Liver (tissue), 9 donors: ENCODE data around the gene CABP5. TPM values are rescaled to one million over a fixed set of nuclear protein-coding genes. Genes with fewer than 3 reads are reported as not detected.

Source experiments
- DNase-seq: peaks from one replicate; pipeline ENCODE4 v3.0.0-alpha.2; 2017; ENCODE audit warnings: low spot score
- H3K27ac ChIP-seq, 2 donors: one replicate each; pipeline ENCODE4 v1.7.0; 2013; ENCODE audit warnings: inconsistent platforms in 2 of 2, low read length in 2 of 2, control low read depth in 1 of 2, low read depth in 1 of 2, mild to moderate bottlenecking in 1 of 2
- H3K27me3 ChIP-seq, 4 donors: one replicate each; pipeline versions ENCODE4 v1.6.1 to v1.7.0; 2013; ENCODE audit warnings: low read length in 3 of 4, inconsistent platforms in 1 of 4, mild to moderate bottlenecking in 1 of 4, moderate library complexity in 1 of 4; ENCODE audit not compliant: control insufficient read depth in 4 of 4, insufficient read depth in 4 of 4
- H3K36me3 ChIP-seq, 4 donors: one replicate each; pipeline versions ENCODE4 v1.6.1 to v1.7.0; 2013; ENCODE audit warnings: low read length in 3 of 4, mild to moderate bottlenecking in 3 of 4, low read depth in 1 of 4, moderate library complexity in 1 of 4; ENCODE audit not compliant: control insufficient read depth in 4 of 4, insufficient read depth in 3 of 4
- H3K4me1 ChIP-seq, 4 donors: one replicate each; pipeline versions ENCODE4 v1.6.1 to v1.7.0; 2013; ENCODE audit warnings: low read length in 3 of 4, mild to moderate bottlenecking in 3 of 4, moderate library complexity in 1 of 4; ENCODE audit not compliant: control insufficient read depth in 4 of 4, insufficient read depth in 4 of 4
- H3K4me3 ChIP-seq, 3 donors: one replicate each; pipeline versions ENCODE4 v1.6.1 to v1.7.0; 2013; ENCODE audit warnings: low read length in 3 of 3, control low read depth in 1 of 3, low read depth in 1 of 3, mild to moderate bottlenecking in 1 of 3
- H3K9ac ChIP-seq, 2 donors: one replicate each; pipeline ENCODE4 v1.7.0; 2013; ENCODE audit warnings: low read length in 2 of 2, mild to moderate bottlenecking in 2 of 2, moderate library complexity in 2 of 2, control low read depth in 1 of 2, low read depth in 1 of 2
- H3K9me3 ChIP-seq, 4 donors: one replicate each; pipeline versions ENCODE4 v1.6.1 to v1.7.0; 2013; ENCODE audit warnings: low read length in 3 of 4; ENCODE audit not compliant: control insufficient read depth in 4 of 4
- EGR1 ChIP-seq, 2 donors: IDR thresholded peaks; 2 replicates each; pipeline ENCODE4 v1.6.1; 2016 to 2018; ENCODE audit warnings: antibody characterized with exemption in 2 of 2, low read depth in 2 of 2
- FOXA1 ChIP-seq: IDR thresholded peaks from 2 replicates; pipeline ENCODE4 v1.6.1; 2016; ENCODE audit warnings: antibody characterized with exemption
- FOXA2 ChIP-seq: IDR thresholded peaks from 2 replicates; pipeline ENCODE4 v1.6.1; 2016; ENCODE audit warnings: antibody characterized with exemption
- GABPA ChIP-seq, 2 donors: IDR thresholded peaks in 1 of 2; conservative IDR thresholded peaks in 1 of 2; 2 replicates each; pipeline ENCODE4 v1.6.1; 2016; ENCODE audit warnings: antibody characterized with exemption in 2 of 2, mild to moderate bottlenecking in 1 of 2, moderate library complexity in 1 of 2
- HNF4A ChIP-seq, 2 donors: conservative IDR thresholded peaks; 2 replicates each; pipeline ENCODE4 v1.6.1; 2016; ENCODE audit warnings: antibody characterized with exemption in 2 of 2, mild to moderate bottlenecking in 2 of 2
- HNF4G ChIP-seq: IDR thresholded peaks from 2 replicates; pipeline ENCODE4 v1.6.1; 2016; ENCODE audit warnings: antibody characterized with exemption
- NR2F2 ChIP-seq: IDR thresholded peaks from 2 replicates; pipeline ENCODE4 v1.6.1; 2016; ENCODE audit warnings: antibody characterized with exemption
- RAD21 ChIP-seq, 2 donors: IDR thresholded peaks; 2 replicates each; pipeline ENCODE4 v1.6.1; 2016; ENCODE audit warnings: antibody characterized with exemption in 2 of 2, mild to moderate bottlenecking in 2 of 2
- RXRA ChIP-seq, 2 donors: IDR thresholded peaks; 2 replicates each; pipeline ENCODE4 v1.6.1; 2017 to 2018; ENCODE audit warnings: antibody characterized with exemption in 2 of 2, mild to moderate bottlenecking in 1 of 2
- SP1 ChIP-seq: IDR thresholded peaks from 2 replicates; pipeline ENCODE4 v1.6.1; 2018; ENCODE audit warnings: antibody characterized with exemption, mild to moderate bottlenecking
- TAF1 ChIP-seq: conservative IDR thresholded peaks from 2 replicates; pipeline ENCODE4 v1.6.1; 2016; ENCODE audit warnings: antibody characterized with exemption, mild to moderate bottlenecking
- YY1 ChIP-seq: IDR thresholded peaks from 2 replicates; pipeline ENCODE4 v1.6.1; 2016; ENCODE audit warnings: antibody characterized with exemption, mild to moderate bottlenecking
- WGBS: extraction: QIAGEN DNeasy Blood & Tissue Kit; methylation state at CpG from one replicate; pipeline ENCODE4 v1.1.7; 2013; 5-methylcytosine and 5-hydroxymethylcytosine counted together
- polyA plus RNA-seq, 2 donors: library from polyadenylated mRNA; stranded (reverse) in 1 of 2; unstranded in 1 of 2; fragments of 200-250 nt in 1 of 2; fragments of >200 nt in 1 of 2; fragmentation: Nextera tagmentation in 1 of 2; extraction: Ambion mirVana in 1 of 2; gene quantifications; one replicate each; pipeline versions ENCODE4 v1.2.1 to v1.2.3, GENCODE V29; 2013 to 2015
- total RNA-seq, 2 donors: library from RNA; depleted of rRNA; stranded (reverse); fragments of >200 nt; gene quantifications; one replicate each; pipeline ENCODE4 v1.2.3, GENCODE V29; 2014
- TF ChIP-seq, protein P1 (sequence below): IDR thresholded peaks from 2 replicates; pipeline ENCODE4 v1.6.1; 2016; ENCODE audit warnings: antibody characterized with exemption
- TF ChIP-seq, protein P2 (sequence below): IDR thresholded peaks from 2 replicates; pipeline ENCODE4 v1.6.1; 2016; ENCODE audit warnings: antibody characterized with exemption
- TF ChIP-seq, protein P3 (sequence below): IDR thresholded peaks from 2 replicates; pipeline ENCODE4 v1.6.1; 2016; ENCODE audit warnings: antibody characterized with exemption, mild to moderate bottlenecking
- TF ChIP-seq, protein P4 (sequence below): IDR thresholded peaks from 2 replicates; pipeline ENCODE4 v1.6.1; 2016; ENCODE audit warnings: antibody characterized with exemption
- TF ChIP-seq, protein P5 (sequence below): fragments of 150-350 bp; IDR thresholded peaks from 2 replicates; pipeline ENCODE4 v1.5.1; 2017; ENCODE audit warnings: improper control_type of control experiment, low read depth, low read length; ENCODE audit not compliant: missing input control
- donor health status: healthy.
- donor health status: healthy.
- donor health status: healthy.
- donor health status: healthy.
- donor health status: healthy.

The CABP5 gene
- total and polyA plus RNA-seq, 4 donors: not detected

DNA sequence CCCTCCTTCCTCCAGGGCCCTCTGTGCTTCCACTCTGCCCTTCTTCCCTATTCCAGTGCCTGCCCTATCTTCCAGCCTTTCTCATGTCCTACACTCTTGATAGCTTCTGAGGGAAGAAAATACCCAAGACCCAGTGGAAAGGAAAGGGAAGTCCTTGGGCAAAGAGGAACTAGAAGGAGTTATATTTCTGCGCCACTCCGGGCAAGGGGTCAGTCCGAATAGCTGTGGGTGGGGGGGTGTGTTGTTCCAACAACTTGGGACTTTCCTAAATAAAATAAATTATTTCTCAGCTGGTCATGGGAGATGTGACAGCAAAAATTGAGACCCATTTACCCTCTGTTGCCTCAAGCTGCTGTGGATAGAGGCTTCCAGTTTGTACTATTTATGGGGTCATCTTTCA lies 23.2 kb downstream of the CABP5 start:
- Histone ChIP-seq H3K4me3 (no peak overlapping the region), H3K36me3 (no peaks in the 10 kb centered on the region), H3K9ac (no peak overlapping the region), H3K4me1 (no peaks in the 10 kb centered on the region), H3K9me3 (no peaks in the 10 kb centered on the region), H3K27me3 (peaks cover 0 to 7% (median 3%) of the 10 kb centered on the region in 4 donors), H3K27ac (no peak overlapping the region)
- no peak for TF ChIP-seq RXRA (IDR thresholded peaks at IDR 0.05)
- TF ChIP-seq FOXA1: no peak
- TF ChIP-seq, protein P1, sequence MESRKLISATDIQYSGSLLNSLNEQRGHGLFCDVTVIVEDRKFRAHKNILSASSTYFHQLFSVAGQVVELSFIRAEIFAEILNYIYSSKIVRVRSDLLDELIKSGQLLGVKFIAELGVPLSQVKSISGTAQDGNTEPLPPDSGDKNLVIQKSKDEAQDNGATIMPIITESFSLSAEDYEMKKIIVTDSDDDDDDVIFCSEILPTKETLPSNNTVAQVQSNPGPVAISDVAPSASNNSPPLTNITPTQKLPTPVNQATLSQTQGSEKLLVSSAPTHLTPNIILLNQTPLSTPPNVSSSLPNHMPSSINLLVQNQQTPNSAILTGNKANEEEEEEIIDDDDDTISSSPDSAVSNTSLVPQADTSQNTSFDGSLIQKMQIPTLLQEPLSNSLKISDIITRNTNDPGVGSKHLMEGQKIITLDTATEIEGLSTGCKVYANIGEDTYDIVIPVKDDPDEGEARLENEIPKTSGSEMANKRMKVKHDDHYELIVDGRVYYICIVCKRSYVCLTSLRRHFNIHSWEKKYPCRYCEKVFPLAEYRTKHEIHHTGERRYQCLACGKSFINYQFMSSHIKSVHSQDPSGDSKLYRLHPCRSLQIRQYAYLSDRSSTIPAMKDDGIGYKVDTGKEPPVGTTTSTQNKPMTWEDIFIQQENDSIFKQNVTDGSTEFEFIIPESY: no peak
- TF ChIP-seq YY1: no peak
- no peak for TF ChIP-seq RAD21 (IDR thresholded peaks at IDR 0.05)
- TF ChIP-seq, protein P2, sequence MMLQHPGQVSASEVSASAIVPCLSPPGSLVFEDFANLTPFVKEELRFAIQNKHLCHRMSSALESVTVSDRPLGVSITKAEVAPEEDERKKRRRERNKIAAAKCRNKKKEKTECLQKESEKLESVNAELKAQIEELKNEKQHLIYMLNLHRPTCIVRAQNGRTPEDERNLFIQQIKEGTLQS: no peak
- TF ChIP-seq SP1: no peak
- no peak for TF ChIP-seq HNF4A (conservative IDR thresholded peaks at IDR 0.05)
- no peak for TF ChIP-seq TAF1
- TF ChIP-seq, protein P3, sequence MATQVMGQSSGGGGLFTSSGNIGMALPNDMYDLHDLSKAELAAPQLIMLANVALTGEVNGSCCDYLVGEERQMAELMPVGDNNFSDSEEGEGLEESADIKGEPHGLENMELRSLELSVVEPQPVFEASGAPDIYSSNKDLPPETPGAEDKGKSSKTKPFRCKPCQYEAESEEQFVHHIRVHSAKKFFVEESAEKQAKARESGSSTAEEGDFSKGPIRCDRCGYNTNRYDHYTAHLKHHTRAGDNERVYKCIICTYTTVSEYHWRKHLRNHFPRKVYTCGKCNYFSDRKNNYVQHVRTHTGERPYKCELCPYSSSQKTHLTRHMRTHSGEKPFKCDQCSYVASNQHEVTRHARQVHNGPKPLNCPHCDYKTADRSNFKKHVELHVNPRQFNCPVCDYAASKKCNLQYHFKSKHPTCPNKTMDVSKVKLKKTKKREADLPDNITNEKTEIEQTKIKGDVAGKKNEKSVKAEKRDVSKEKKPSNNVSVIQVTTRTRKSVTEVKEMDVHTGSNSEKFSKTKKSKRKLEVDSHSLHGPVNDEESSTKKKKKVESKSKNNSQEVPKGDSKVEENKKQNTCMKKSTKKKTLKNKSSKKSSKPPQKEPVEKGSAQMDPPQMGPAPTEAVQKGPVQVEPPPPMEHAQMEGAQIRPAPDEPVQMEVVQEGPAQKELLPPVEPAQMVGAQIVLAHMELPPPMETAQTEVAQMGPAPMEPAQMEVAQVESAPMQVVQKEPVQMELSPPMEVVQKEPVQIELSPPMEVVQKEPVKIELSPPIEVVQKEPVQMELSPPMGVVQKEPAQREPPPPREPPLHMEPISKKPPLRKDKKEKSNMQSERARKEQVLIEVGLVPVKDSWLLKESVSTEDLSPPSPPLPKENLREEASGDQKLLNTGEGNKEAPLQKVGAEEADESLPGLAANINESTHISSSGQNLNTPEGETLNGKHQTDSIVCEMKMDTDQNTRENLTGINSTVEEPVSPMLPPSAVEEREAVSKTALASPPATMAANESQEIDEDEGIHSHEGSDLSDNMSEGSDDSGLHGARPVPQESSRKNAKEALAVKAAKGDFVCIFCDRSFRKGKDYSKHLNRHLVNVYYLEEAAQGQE: no peak
- TF ChIP-seq, protein P4, sequence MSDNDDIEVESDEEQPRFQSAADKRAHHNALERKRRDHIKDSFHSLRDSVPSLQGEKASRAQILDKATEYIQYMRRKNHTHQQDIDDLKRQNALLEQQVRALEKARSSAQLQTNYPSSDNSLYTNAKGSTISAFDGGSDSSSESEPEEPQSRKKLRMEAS: no peak
- TF ChIP-seq, protein P5, sequence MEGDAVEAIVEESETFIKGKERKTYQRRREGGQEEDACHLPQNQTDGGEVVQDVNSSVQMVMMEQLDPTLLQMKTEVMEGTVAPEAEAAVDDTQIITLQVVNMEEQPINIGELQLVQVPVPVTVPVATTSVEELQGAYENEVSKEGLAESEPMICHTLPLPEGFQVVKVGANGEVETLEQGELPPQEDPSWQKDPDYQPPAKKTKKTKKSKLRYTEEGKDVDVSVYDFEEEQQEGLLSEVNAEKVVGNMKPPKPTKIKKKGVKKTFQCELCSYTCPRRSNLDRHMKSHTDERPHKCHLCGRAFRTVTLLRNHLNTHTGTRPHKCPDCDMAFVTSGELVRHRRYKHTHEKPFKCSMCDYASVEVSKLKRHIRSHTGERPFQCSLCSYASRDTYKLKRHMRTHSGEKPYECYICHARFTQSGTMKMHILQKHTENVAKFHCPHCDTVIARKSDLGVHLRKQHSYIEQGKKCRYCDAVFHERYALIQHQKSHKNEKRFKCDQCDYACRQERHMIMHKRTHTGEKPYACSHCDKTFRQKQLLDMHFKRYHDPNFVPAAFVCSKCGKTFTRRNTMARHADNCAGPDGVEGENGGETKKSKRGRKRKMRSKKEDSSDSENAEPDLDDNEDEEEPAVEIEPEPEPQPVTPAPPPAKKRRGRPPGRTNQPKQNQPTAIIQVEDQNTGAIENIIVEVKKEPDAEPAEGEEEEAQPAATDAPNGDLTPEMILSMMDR: no peak
- no peak for TF ChIP-seq GABPA (IDR thresholded peaks at IDR 0.05 in 1 of 2, conservative IDR thresholded peaks at IDR 0.05 in 1 of 2)
- no peak for TF ChIP-seq NR2F2
- no peak for TF ChIP-seq FOXA2
- TF ChIP-seq HNF4G: no peak
- no peak for TF ChIP-seq EGR1 (IDR thresholded peaks at IDR 0.05; ENCODE audit: low read depth in 2 of 2)
- 70% methylated on average over 3 of the region's 3 CpGs for WGBS
- no peak for DNase-seq
